Measurements from ENCODE around the gene TBX6.

TBX6 gene

GRCh38 chr16:30113711-30114333 lies 22.1 kb upstream of the TBX6 start:
- no peak for DNase-seq

GRCh38 chr16:30113031-30113710 lies 21.4 kb upstream of the TBX6 start, which contains the start of gene GDPD3:
Gene GDPD3 (minus strand): TSS chr16:30113537. CDS start chr16:30113478, 59 bp downstream.
- no peak for DNase-seq

DNA sequence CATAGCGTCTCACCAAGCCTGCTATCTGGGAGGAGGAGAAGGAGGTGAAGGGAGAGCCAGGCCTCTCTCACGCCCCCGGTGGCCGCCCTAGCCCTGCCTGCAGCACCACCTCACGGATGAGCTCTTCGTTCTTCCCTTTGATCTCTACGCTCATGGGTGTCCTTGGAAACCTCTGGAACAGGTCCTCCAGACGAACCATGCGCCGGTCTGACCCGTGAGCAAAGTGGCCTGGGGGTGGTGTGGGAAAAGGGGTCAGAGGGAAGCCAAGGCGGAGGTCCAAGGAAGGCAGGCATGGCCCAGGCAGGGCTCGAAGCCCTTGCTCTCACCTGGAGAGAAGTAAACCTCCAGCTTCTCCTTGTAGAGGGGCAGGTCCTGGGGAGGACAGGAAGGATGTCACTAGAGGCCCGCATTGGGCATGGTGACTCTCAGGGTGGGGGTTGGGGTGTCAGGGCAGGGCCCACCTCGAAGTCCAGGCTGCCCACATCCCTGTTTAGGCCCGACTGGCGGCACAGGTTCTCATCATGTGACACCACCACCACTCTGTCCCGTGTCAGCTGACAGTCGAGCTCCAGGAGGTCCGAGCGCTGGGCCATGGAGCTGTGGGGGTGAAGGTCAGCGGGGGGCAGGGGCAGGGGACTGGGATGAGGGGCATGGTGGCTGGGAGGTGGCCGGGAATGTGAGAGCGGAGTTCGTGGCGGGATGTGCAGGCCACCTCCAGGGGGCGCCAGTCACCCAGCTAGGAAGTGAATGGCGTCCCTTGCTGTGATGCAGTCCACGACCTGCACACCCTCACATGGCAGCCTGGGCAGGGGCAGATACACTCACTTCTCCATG lies 20.7 kb upstream of the TBX6 start:
- peak; percentile 62 to 80 (median 70) for DNase-seq

- no peak for DNase-seq
These were observed 18.9 kb upstream of the TBX6 start for GRCh38 chr16:30110661-30111060.

DNA sequence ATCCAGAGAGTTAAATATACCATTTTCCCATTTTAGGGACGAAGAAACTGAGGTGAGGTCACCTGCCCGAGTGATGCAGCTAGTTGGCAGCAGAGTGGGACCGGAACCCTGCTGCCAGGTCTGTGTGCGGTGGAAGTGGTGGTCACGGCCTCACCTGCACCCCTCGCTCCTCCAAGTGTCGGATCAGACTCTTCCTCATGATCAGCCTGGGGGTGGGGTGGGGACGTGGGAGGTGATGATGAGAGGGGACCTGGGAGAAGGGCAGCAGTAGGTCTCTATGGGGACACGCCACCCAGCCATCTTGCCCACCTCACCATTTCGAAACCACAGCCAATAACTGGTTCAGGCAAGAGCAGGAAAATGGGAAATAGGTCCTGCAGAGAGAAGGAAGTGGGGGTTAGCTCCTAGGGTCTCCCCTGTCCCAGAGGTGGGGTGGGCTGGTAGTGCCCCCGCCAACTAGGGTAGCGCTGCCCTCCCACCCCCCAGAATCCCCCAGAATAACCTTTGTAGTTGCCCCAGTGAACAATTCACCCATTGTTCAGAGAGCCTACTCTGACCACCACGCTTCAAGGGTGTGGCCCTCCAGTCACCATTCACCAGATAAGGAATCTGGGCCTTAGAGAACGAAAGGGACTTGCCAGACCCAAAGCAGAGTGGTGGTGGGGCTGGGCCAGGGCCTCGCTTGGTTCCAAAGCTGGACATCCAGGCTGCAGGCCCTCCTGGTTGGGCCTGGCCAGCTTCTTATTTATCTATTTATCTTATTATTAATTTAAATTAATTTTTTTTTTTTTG lies 16.5 kb upstream of the TBX6 start:
- no peak for DNase-seq

DNA sequence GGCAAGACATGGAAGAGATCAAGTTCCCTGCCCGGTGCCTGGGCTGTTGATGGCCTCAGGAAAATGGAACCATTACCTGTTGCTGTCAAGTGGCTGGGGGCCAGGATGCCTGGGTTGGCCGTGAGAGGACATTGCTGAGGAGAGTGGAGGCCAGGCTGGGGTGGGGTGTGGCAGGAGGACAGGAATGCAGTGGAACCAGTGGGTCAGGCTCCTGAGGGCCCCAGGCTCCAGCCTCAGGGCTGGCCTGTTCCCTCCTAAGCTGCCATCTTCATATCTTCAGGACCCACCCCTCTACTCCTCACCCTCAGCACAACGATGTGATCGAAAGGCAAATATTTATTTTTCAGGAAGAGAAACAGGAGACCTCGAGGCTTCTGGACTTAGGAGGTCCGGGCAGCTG lies 12.8 kb upstream of the TBX6 start:
- DNase-seq = no peak

- no peak for DNase-seq
These were observed 12.4 kb upstream of the TBX6 start for GRCh38 chr16:30104090-30104489.

- DNase-seq = peak; percentile 36 to 60 (median 53)
These were observed 5.3 kb upstream of the TBX6 start for GRCh38 chr16:30096862-30097563.

- DNase-seq = peak; percentile 72 to 93 (median 86)
These were observed 4.6 kb upstream of the TBX6 start, which contains the start of gene YPEL3 for GRCh38 chr16:30096105-30096861. Gene YPEL3 (minus strand): TSS chr16:30096213. CDS start chr16:30095482, 731 bp downstream.

DNA sequence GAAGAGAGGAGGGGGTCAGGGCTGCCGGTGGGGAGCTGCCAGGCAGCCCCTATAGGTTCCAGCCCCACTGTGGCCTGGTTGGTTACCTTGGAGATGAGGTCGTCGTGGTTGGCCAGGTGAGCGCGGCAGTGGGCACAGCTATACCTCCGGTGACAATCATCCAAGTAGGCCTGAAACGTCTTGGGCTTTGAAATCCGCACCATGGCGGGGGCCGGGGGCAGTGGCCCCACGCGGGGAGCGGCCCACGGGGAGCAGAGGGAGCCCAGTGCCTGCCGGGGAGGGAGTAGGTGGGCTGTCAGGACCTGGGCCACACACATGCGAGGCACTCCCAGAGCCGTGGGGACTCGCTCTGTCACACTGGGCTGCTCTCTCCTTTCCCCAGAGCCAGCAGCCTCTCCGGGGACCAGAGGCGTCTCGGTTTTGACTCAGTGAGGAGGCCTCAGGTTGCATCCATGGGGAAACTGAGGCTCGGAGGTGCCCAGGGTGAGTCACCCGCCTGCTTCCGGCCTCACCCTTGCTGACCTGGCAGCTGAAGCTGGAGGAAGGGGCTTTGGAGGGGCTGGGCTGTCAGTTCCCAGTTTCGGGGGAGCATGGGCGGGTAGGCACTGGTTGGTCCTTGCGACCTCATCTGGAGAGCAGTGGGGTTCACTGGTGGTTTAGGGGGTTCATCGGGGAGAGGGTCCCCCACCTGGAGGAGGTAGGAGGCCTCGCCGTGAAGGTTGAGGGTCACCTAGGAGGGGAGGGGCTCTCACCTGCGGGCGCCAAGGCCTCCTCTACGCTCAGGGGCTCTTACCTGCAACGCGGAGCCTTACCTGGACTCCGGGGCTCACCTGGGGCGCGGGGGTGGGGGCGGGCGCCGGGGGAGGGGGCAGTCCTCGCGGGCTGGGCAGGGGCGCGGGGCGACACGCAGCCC lies 3.7 kb upstream of the TBX6 start:
- DNase-seq = no peak

DNA sequence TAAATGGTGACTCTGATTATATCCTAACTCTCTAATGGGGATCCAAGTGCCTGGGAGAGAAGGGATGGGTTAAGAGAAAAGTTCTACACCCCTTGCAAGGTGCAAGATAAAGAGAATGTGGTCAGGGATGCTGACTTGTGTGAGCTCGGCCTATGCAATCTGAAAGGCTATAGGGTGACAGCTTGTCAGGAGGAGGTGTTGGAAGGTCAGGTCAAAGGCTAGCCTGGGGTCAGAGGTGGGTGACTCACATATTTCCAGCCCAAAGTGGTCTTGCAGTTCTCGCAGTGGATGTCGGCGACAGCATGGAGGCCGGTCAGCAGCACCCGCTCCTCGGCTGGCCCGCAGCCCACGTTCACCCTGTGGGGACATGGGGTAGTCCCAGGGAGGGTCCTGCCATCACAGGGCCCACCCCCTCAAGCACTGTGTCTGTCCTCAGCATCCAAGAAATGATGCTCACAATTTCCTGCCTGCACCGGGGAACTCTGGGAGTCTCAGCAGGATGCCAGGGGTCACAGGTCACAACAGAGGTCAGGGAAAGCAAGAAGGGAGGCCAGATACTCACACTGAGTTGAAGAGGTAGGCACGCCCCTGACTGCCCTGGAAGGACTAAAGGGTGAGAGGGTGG lies 2.9 kb upstream of the TBX6 start:
- no peak for DNase-seq

DNA sequence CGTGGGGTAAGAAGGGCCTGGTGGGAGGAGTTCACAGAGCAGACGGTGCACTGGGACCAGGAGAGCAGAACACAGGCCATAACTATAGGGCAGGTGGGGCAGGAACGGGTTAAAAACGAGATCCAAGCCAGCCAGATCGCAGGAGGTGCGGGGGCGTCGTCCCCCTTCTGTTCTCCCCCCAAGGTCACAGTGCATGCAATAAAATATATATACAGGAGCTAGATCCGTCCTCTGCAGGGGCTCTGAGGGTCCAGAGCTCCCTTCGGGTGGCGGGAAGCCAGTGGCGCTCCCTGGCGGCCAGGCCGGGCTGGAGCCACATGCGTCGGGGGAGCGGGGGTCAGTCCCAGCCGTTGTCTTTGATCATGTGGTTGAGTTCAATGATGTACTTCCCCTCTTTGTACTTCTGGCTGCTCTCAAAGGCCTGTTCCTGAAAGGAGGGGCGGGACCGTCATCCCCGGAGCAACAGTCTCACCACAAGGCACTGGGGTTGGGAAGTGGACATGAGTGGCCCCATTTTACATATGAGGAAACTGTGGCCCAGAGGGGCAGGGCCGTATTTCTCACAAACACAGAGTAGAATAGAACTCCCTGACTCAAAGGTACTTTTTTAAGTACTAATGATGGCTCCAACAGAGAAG lies 768 bp upstream of the TBX6 start:
- peak; percentile 95 to 98 (median 97) for DNase-seq

DNA sequence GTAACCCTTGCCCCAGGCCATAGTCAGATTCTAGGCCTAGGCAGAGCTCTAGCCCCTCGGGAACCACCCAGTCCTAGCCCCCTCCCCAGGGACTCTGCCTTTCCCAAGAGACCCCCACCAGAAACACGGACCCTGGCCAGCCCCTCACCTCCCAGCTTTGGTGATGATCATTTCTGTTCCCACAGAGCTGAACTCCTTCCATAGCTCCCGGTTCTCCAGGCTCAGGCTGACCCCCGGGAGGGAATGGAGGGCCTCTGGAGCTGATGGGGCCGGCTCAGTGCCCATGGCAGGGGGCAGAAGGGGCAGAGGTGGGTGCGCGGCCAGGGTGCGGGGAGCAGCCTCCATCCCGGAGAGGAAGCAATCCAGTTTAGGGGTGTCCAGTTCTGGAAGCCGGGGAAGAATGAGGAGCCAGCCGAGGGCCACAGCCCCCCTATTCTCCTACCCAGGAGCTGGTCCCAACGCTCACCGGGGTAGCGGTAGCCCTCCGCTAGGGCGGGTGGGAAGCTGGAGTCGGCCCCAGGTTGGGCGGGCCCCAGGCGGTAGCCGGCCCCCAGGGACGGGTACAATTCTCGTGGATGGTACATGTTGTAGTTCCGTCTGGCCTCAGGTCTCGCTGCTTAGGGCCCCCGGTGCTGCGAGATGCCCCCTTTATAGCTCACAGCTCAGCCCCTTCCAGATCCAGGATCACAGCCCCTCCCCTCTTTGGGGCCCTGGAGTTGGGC lies 953 bp downstream of the TBX6 start:
- DNase-seq = no peak

- DNase-seq = no peak
These were observed 2.7 kb downstream of the TBX6 start for GRCh38 chr16:30088832-30089624.

DNA sequence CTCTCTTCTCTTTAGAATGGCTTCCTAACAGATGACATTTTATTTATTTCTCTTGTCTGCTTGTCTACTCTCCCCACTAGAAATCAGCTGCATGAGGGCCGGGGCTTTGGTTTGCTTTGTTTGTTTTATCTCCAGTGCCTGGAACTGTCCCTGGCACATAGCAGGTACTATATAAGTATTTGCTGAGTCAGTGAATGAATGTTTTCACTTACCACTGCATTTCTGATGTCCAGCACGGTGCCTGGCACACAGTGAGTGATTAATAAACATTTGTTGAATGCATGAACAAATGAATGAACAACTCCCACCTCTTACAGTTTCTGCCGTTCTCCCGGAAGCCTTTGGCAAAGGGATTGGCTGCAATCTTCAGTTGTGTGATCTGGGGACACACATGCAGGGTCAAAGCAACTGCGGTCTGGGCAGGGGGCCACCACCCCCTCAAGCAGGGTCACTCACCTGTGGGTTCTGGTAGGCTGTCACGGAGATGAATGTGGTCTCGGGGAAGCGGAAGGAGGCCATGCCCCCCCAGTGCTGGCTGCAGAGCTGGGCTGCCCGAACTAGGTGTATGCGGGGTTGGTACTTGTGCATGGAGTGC lies 3.4 kb downstream of the TBX6 start:
- no peak for DNase-seq

DNA sequence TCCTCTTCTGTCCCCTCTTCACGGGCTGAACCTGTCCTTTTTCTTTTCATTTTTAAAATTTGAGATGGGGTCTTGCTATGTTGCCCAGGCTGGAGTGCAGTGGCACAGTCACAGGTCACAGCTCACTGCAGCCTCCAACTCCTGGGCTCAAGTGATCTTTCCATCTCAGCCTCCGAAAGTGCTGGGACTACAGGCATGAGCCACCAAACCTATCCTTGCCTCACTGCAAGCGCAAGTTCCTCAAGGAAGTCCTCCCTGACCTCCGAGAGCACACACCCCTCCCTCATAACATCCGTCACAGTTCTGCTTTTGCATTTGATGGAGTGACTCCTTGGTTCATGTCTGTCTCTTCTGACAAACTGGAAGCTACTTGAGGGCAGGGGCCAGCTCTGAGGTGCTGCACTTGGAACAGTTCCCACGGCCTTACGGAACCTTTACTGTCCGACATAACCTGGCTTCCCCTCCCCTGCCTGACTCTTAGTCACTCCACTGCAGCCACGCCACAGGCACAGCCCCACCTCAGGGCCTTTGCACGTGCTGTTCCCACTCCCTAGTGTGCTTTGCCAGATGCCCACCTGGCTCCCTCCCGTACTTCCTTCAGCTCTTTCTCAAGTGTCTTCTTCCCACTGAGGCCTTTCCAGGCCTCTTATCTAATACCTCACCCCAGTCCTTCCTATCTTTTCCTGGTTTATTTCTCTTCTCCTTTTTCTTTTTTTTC lies 4.4 kb downstream of the TBX6 start:
- peak; percentile 86 to 95 (median 90) for DNase-seq
